Lung (tissue), 12 donors: ENCODE data around the gene MEDAG. TPM values are rescaled to one million over a fixed set of nuclear protein-coding genes. Genes with fewer than 3 reads are reported as not detected.

Experiments
- ATAC-seq: fragments of 200-7000 bp; cut with Tn5 transposase; one replicate; pipeline ENCODE4 v1.9.1; 2020; ENCODE audit warnings: moderate number of reproducible peaks; ENCODE audit not compliant: insufficient read depth, low FRiP score
- DNase-seq, 3 donors: peaks; one replicate each; pipeline ENCODE4 v3.0.0-alpha.2; 2013 to 2017
- H3K27ac ChIP-seq, 2 donors: one replicate each; pipeline ENCODE4 v1.5.1; 2013; ENCODE audit warnings: mild to moderate bottlenecking in 2 of 2, moderate library complexity in 2 of 2, control low read depth in 1 of 2, inconsistent platforms in 1 of 2, low read depth in 1 of 2, low read length in 1 of 2
- H3K27me3 ChIP-seq, 3 donors: one replicate each; pipeline ENCODE4 v1.5.1; 2013; ENCODE audit warnings: low read length in 2 of 3; ENCODE audit not compliant: control insufficient read depth in 3 of 3, insufficient read depth in 3 of 3
- H3K36me3 ChIP-seq, 4 donors: one replicate each; pipeline ENCODE4 v1.5.1; 2013; ENCODE audit warnings: low read length in 4 of 4, mild to moderate bottlenecking in 1 of 4, moderate library complexity in 1 of 4; ENCODE audit not compliant: control insufficient read depth in 4 of 4, insufficient read depth in 4 of 4
- H3K4me1 ChIP-seq, 5 donors: one replicate each; pipeline ENCODE4 v1.5.1; 2013; ENCODE audit warnings: low read length in 5 of 5, mild to moderate bottlenecking in 2 of 5, moderate library complexity in 1 of 5; ENCODE audit not compliant: control insufficient read depth in 5 of 5, insufficient read depth in 5 of 5
- H3K4me3 ChIP-seq: one replicate; pipeline ENCODE4 v1.5.1; 2013; ENCODE audit warnings: mild to moderate bottlenecking, control low read depth, moderate library complexity
- H3K9ac ChIP-seq, 2 donors: one replicate each; pipeline ENCODE4 v1.5.1; 2013; ENCODE audit warnings: low read length in 2 of 2, control low read depth in 1 of 2; ENCODE audit not compliant: insufficient read depth in 1 of 2
- H3K9me3 ChIP-seq, 4 donors: one replicate each; pipeline ENCODE4 v1.5.1; 2013; ENCODE audit warnings: low read length in 3 of 4, mild to moderate bottlenecking in 1 of 4, moderate library complexity in 1 of 4; ENCODE audit not compliant: control insufficient read depth in 4 of 4, insufficient read depth in 3 of 4
- WGBS, 2 donors: extraction: QIAGEN DNeasy Blood & Tissue Kit; methylation state at CpG; one replicate each; pipeline ENCODE4 v1.1.7; 2013; 5-methylcytosine and 5-hydroxymethylcytosine counted together
- polyA plus RNA-seq, 2 donors: library from polyadenylated mRNA; stranded (reverse); fragments of 200-250 nt; gene quantifications; one replicate each; pipeline ENCODE4 v1.2.1, GENCODE V29; 2013
- total RNA-seq, 2 donors: library from RNA; depleted of rRNA in 1 of 2; stranded (reverse); fragments of >200 nt in 1 of 2; gene quantifications; one replicate each; pipeline ENCODE4 v1.2.1, GENCODE V29; 2014 to 2021
- TF ChIP-seq, protein P1 (sequence below): IDR thresholded peaks from 2 replicates; pipeline ENCODE4 v1.5.1; 2012; ENCODE audit warnings: mild to moderate bottlenecking; ENCODE audit errors: control extremely low read depth, extremely low read depth
- donor health status: control.
- donor health status: control.
- donor health status: Bipolar disorder and iron deficiency.
- donor health status: healthy.
- donor health status: DM: yes; HTN: yes; CAD: no.

MEDAG gene
- total and polyA plus RNA-seq, 4 donors = 0.97 to 14.4 (median 8.4) TPM

DNA sequence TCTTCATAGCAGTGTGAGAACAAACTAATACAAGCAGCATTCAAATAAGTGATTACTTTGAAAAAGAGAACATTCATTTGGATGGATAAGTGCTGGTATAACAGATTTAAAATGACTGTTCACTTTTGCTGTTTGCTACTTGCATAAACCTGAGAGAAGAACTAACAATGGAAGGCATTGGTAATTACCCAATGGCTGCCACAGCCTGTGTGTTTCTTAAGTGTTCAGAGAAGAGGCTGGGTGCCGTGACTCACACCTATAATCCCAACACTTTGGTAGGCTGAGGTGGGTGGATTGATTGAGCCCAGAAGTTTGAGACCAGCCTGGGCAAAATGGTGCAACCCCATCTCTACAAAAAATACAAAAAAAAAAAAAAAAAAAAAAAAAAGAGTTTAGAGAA lies 21.5 kb downstream of the MEDAG start:
- Histone ChIP-seq H3K36me3 (no peaks in the 10 kb centered on the region), H3K27me3 (no peaks in the 10 kb centered on the region), H3K4me1 (peaks cover 0 to 1% (median 0%) of the 10 kb centered on the region in 5 donors), H3K27ac (no peak overlapping the region), H3K9me3 (no peaks in the 10 kb centered on the region), H3K9ac (no peak overlapping the region), H3K4me3 (no peak overlapping the region)
- WGBS, 2 donors = 84 to 88% methylated on average over 1 of the region's 1 CpG
- DNase-seq = no peak
- no peak for ATAC-seq
- TF ChIP-seq, protein P1, sequence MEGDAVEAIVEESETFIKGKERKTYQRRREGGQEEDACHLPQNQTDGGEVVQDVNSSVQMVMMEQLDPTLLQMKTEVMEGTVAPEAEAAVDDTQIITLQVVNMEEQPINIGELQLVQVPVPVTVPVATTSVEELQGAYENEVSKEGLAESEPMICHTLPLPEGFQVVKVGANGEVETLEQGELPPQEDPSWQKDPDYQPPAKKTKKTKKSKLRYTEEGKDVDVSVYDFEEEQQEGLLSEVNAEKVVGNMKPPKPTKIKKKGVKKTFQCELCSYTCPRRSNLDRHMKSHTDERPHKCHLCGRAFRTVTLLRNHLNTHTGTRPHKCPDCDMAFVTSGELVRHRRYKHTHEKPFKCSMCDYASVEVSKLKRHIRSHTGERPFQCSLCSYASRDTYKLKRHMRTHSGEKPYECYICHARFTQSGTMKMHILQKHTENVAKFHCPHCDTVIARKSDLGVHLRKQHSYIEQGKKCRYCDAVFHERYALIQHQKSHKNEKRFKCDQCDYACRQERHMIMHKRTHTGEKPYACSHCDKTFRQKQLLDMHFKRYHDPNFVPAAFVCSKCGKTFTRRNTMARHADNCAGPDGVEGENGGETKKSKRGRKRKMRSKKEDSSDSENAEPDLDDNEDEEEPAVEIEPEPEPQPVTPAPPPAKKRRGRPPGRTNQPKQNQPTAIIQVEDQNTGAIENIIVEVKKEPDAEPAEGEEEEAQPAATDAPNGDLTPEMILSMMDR = no peak

GRCh38 chr13:30928978-30929377 lies 22.9 kb downstream of the MEDAG start:
- Histone ChIP-seq H3K9me3 (no peaks in the 10 kb centered on the region), H3K27ac (no peak overlapping the region), H3K4me3 (no peak overlapping the region), H3K9ac (no peak overlapping the region), H3K36me3 (no peaks in the 10 kb centered on the region), H3K4me1 (peaks cover 0 to 8% (median 0%) of the 10 kb centered on the region in 5 donors), H3K27me3 (no peaks in the 10 kb centered on the region)
- 88 to 89% methylated on average over 5 of the region's 5 CpGs for WGBS, 2 donors
- TF ChIP-seq, protein P1 = no peak
- DNase-seq (no peak), ATAC-seq (no peak)

DNA sequence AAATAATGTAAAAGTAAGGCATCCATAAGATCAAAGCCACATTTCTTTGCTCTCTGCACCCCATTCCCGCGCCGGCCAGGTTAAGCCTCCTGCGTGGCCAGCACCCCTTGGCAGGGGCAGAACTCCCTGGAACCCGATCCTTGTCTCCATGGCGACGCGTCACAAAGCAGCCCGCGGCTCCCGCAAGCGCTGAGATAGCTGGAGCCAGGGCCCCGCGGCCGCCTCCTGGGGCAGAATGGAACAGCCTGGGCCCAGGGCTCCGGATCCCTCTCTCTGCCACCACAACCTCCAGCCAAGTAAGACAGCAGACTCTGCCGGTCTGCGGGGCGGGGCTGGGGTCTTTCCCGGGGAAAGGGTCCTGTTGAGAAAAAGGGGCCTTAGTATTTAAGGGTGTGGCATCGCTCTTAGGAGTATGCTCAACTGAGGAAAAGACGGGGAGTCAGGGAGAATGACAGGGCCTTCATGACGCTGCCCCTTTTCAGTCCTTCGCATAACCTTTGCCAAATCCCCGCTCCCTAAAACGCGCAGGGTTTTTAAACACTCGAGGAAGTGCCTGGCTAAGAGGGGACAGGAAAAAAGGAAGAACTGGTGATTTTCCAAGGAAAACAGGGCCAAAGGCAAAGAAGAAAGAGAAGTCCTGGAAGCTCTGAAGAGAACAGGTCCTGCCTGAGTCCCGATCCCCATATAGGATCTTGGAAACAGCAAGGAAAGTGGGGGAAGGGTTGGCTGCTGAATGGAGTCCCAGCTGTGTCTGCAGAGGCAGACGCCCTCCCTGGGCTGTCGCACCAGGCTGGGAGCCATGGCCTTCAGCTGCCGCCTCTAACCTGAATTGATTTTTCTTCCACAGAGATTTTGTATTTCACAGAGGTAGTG lies 26.6 kb downstream of the MEDAG start, which contains the start of gene TEX26:
Gene TEX26, plus strand, starts transcription at position 176 of the 873 bp plus-strand sequence. Its CDS starts 60 bp downstream, at position 236.
- 42 to 46% methylated on average over 32 of the region's 32 CpGs for WGBS, 2 donors
- Histone ChIP-seq H3K27me3 (no peaks in the 10 kb centered on the region), H3K36me3 (no peaks in the 10 kb centered on the region), H3K4me1 (peaks cover 0 to 8% (median 0%) of the 10 kb centered on the region in 5 donors), H3K9ac (no peak within 1 kb of the TSS), H3K4me3 (no peak within 1 kb of the TSS), H3K27ac (no peak within 1 kb of the TSS), H3K9me3 (peaks cover 0 to 4% (median 2%) of the 10 kb centered on the region in 4 donors)
- TF ChIP-seq, protein P1 = no peak
- DNase-seq (peak; percentile 72 to 73 (median 72)), ATAC-seq (no peak)
